BE2C (cell line): Measurements from ENCODE around the gene LAS1L.
"Not testable (repeated sequence)": the region's sequence is repeated elsewhere in the genome, so short reads cannot be mapped to it uniquely, and the experiment has no call there.

Experiments
- DNase-seq: peaks from one replicate; pipeline ENCODE4 v3.0.0-alpha.2; 2020
- H3K27me3 ChIP-seq: fragments of 250-450 bp; sonication (Bioruptor Pico); 2 replicates; pipeline ENCODE4 v1.5.1; 2020; ENCODE audit warnings: mild to moderate bottlenecking
- H3K36me3 ChIP-seq: fragments of 250-450 bp; sonication (Bioruptor Pico); 2 replicates; pipeline ENCODE4 v1.5.1; 2020; ENCODE audit warnings: mild to moderate bottlenecking
- H3K4me1 ChIP-seq: fragments of 250-450 bp; sonication (Bioruptor Pico); 2 replicates; pipeline ENCODE4 v1.5.1; 2020
- H3K4me3 ChIP-seq: 2 replicates; pipeline ENCODE4 v1.5.1; 2011; ENCODE audit warnings: low read depth, low read length
- H3K9me3 ChIP-seq: fragments of 250-450 bp; sonication (Bioruptor Pico); 2 replicates; pipeline ENCODE4 v1.5.1; 2020
- CTCF ChIP-seq: IDR thresholded peaks from 2 replicates; pipeline ENCODE4 v1.5.1; 2012; ENCODE audit warnings: mild to moderate bottlenecking, low read depth, low read length

Gene LAS1L

GRCh38 chrX:65524139-65524538 is 10.4 kb downstream of the LAS1L start:
- Histone ChIP-seq H3K36me3 (peaks cover 31% of the 10 kb centered on the region), H3K27me3 (no peaks in the 10 kb centered on the region), H3K4me1 (no peaks in the 10 kb centered on the region), H3K9me3 (no peaks in the 10 kb centered on the region), H3K4me3 (no peak overlapping the region)
- TF ChIP-seq CTCF = no peak
- no peak for DNase-seq

GRCh38 chrX:65522739-65523372 is 11.7 kb downstream of the LAS1L start:
- no peak for DNase-seq
- Histone ChIP-seq H3K9me3 (no peaks in the 10 kb centered on the region), H3K36me3 (peaks cover 21% of the 10 kb centered on the region), H3K27me3 (no peaks in the 10 kb centered on the region), H3K4me3 (no peak overlapping the region), H3K4me1 (no peaks in the 10 kb centered on the region)
- TF ChIP-seq CTCF = no peak

- not testable (repeated sequence) for H3K4me3 ChIP-seq, H3K9me3 ChIP-seq
Observed at GRCh38 chrX:65519530-65519929, 15.1 kb downstream of the LAS1L start.

GRCh38 chrX:65518980-65519379 is 15.6 kb downstream of the LAS1L start:
- DNase-seq, H3K27me3 ChIP-seq, H3K4me1 ChIP-seq, H3K4me3 ChIP-seq, H3K9me3 ChIP-seq: not testable (repeated sequence)
- H3K36me3 ChIP-seq = peaks cover 21% of the 10 kb centered on the region

More at GRCh38 chrX:65519530-65519929, 15.1 kb downstream of the LAS1L start:
- not testable (repeated sequence) for DNase-seq, H3K4me1 ChIP-seq, H3K27me3 ChIP-seq
- peaks cover 25% of the 10 kb centered on the region for H3K36me3 ChIP-seq

- no peak for DNase-seq
- no peak for TF ChIP-seq CTCF
- H3K4me3 ChIP-seq = no peak overlapping the region
- no peaks in the 10 kb centered on the region for H3K27me3 ChIP-seq
- H3K4me1 ChIP-seq = no peaks in the 10 kb centered on the region
- peaks cover 18% of the 10 kb centered on the region for H3K36me3 ChIP-seq
- no peaks in the 10 kb centered on the region for H3K9me3 ChIP-seq
Observed at GRCh38 chrX:65517923-65518322, 16.7 kb downstream of the LAS1L start.

GRCh38 chrX:65516756-65517155 is 17.8 kb downstream of the LAS1L start:
- Histone ChIP-seq H3K9me3 (no peaks in the 10 kb centered on the region), H3K4me1 (no peaks in the 10 kb centered on the region), H3K27me3 (no peaks in the 10 kb centered on the region), H3K4me3 (no peak overlapping the region), H3K36me3 (peaks cover 11% of the 10 kb centered on the region)
- no peak for TF ChIP-seq CTCF
- DNase-seq = no peak

GRCh38 chrX:65513610-65514009 is 21.0 kb downstream of the LAS1L start:
- no peak overlapping the region for H3K4me3 ChIP-seq
- DNase-seq = no peak

More at GRCh38 chrX:65513610-65514009, 21.0 kb downstream of the LAS1L start:
- Histone ChIP-seq H3K9me3 (no peaks in the 10 kb centered on the region), H3K4me1 (no peaks in the 10 kb centered on the region), H3K27me3 (no peaks in the 10 kb centered on the region), H3K36me3 (peaks cover 6% of the 10 kb centered on the region; the same call in 1 of the 2 replicates)
- no peak for TF ChIP-seq CTCF
